ENCODE results near the gene ICAM2.
"Not testable (repeated sequence)": the region's sequence is repeated elsewhere in the genome, so short reads cannot be mapped to it uniquely, and the experiment has no call there.

ICAM2 gene

DNA sequence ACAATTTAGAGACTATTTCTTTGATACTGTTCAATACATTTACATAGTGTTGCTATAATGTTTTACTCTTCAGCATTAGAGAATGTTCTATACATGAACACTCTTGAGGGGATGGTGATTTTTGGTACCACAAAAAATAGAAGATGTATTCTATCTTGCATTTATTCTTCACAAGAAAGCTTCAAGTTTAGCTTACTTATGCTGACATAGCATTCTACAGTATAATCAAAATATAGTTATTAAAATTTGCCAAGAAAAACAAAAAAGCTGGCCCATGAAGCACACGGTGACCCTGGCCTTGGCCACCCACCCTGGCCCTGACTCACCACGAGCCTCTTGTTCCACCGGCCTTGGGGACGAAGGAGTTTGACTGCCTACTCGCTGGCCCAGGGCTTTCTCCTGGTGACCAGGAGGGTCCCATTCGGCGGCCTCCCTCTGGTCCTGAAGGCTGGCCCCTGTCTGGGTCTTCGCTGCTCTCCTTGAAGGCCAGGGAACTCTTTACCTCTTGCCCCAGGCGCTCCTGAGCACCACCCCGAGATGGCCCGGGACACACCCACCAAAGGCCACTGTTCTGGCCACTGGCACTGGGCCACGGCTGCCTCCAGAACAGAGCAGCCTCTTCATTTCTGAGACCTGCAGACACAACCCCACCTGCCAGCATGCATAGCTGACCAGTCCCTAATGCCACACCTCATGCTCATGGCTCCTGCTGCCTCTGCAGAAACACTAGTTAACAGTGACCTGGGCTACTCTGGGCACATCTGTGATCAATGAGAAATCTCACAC is 22.5 kb upstream of the ICAM2 start:
- DNase-seq, result no peak

DNA sequence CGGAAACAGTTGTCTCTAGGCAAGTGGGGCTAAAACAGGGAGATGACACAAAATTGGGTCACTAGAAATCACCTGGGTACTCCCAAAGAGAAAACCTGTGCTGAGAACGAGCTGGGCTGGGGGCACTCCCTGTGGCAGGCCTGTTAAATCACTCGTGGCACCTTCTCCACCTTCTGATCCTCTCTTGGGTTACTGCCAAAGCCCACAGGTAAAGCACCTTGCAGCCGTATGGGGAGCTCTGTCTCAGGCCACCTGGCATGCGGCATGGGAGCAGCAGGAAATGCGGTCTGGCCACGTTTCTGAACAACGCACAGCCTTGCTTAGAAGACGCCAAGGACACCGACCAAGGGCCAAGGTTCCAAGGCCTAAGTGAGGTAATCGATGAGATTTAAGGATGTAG is 21.5 kb upstream of the ICAM2 start:
- DNase-seq, result no peak

DNA sequence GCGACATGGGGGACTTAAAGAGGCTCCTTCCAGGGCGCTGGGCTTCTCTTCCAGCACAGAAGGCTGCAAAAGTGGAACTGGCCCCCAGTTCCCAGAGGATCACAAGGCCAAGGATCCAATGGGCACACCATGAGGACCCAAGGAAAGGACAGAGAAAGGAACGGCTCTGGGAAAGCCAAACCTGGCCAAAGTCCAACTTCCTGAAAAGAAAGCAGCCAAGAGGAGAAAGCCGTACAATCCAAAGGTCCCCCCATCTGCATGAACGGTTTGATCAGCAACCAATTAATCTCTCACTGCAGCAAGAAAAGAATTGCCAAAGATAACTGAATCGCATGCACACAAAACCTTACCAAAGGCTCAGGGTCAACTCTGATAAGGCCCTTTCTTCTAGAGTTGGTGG is 19.8 kb upstream of the ICAM2 start:
- DNase-seq, result no peak

DNA sequence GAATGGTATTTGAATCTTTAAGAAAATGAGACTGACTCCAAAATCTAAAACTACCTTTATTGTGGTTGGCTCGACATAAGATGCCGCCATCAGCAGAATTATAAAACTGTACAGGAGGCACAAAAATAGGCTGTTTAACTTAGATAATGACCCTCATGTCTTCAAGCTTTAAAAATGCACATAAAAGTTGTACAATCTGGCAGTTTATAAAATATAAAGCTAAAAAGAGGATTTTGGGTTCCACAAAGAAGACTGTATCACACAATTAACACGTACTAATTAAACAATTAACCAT is 18.6 kb upstream of the ICAM2 start:
- no peak for DNase-seq

DNA sequence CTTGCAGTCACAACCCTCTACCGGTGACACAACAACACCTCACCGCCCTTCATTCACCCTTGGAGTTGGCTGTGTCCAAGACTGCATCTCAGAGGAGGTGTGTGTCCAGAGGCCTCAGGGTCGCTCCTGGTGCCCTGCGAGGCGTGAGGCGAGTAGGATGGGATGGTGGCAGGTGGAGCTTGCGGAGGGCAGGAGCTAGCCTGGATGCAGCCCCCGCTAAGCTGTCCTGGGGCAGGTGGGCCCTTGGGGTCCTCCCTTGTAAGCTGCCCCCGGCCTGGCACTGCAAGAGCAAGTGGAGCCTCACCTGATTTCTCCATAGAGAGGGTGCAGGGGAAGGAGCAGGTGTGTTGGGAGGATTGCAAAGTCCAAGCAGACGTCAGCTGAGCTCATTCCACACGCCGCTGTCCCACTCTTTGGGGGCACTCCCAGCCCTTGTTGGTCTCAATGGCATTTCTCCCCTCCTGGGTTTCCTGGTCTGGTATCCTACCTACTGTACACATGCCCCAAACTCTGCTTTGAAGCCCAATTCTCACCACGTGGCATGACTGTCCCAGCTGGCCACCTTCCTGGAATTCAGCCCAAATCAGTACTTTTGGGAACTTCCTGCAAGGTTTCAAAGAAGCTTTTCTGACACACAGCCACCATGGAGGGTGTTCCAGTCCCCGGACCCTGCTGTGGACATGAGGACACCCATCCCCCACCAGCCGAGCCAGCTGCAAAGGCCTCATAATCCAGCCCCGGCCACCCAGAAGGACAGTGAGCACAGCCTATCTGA is 18.1 kb upstream of the ICAM2 start:
- no peak for DNase-seq

DNA sequence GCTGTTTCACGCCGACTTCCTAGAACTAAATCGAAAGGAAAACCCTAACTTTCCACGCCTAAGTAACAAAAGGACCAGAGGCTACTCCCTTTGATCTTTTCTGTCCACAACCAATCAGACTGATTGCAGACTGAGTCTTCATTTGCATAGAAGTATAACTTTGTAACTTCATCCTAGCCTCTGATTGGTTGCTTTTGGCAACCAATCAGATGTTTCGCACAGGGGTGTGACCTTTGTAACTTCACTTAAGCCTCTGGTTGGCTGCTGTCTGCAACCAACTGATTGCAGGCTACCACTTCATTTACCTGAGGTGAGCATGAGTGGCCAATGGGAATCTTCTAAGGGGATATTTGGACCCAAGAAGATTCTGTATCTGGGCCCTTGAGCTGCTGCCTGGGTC is 17.4 kb upstream of the ICAM2 start:
- no peak for DNase-seq

DNA sequence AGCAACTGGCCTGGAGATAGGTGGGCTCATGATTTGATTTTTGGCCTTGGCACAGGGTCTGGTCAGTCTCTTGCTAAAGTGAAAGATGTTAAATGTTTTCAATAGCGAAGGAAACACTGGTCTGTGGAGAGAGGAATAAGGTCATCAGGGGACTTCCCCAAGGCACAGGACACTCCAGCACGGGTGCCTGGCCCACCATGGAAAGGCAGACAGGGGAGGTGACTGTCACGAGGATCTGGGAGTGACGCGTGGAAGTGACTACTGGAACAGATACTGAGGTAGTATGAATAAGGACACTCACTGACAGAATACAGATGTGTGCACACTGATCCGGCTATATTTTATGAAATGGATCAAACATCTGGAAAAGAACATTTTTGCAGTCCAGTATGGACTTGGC is 16.7 kb upstream of the ICAM2 start:
- DNase-seq, result no peak

DNA sequence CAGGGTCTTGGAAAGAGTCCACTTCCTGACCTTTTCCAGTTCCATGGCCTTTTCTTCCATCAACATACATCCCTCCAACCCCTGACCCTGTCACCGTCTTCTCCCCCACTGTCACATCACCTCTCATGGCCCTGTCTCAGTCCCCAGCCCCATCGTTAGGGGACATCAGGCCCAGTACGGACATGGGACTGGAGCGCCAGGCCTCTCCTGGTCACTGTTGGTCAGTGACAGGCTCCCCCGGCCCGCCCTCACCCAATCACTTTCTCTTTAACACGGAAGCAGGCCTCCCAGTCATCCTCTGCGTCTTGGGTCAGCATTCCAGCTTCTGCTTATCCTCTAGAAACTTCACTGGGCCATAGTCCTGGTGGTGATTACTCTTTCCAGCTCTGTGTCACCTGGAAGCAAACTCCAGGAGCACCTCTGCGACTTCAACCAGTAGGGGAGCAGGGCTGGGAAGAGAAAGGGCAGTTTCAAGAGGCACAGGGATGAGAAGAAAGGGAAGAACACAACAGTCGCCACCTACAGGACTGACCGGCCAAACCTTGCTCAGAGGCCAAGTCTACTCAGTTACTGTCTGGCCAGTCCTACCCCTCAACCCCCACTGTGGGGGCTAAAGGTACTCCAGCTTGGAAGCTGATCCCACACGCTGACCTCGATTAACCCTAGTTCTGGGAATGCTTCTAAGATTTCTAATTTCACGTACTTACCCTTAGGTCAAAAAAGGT is 15.9 kb upstream of the ICAM2 start:
- DNase-seq, result no peak

DNA sequence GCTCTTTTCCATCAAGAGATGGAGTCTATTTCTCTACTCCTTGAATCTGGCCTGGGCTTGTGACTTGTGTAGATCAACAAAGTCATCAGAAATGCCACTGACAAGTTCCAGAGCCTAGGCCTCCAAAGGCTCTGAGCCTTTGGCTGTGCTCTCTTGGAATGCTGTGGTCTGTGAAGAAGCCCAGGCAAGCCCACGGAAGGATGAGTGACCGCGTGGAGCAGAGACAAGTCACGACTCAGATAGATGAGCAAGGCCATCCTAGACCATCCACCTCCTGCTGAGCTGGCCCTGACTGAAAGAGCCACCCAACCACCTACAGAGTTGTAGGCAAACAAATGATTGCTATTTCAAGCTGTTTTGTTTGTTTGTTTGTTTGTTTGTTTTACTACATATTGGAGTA is 11.6 kb upstream of the ICAM2 start:
- DNase-seq, result no peak

DNA sequence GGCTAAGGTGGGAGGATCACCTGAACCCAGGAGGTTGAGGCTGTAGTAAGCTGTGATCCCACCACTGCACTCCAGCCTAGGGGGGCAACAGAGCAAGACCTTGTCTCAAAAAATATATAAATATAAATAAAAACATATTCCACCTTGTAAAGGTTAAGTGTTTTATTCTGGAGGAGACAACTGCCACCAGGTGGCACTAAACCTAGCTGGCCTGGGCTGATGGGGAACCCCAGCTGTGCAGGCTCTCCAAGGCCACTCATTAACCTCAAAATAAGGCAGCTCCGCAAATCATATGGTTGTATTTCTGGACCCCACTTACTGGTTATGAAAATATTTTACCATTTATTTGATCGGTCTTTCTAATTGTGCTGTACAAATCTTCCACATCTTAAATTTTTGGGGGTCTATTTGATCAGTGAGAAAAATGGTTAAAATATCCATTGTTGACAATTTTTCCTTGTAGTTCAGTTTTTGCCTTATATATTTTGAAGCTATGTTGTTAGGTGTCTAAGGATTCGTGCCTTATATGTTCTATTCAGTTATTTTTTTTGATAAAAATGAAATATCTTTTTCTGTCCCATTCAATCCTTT is 8.5 kb upstream of the ICAM2 start:
- DNase-seq, result peak in 1 of 2 experiments; percentile 47

DNA sequence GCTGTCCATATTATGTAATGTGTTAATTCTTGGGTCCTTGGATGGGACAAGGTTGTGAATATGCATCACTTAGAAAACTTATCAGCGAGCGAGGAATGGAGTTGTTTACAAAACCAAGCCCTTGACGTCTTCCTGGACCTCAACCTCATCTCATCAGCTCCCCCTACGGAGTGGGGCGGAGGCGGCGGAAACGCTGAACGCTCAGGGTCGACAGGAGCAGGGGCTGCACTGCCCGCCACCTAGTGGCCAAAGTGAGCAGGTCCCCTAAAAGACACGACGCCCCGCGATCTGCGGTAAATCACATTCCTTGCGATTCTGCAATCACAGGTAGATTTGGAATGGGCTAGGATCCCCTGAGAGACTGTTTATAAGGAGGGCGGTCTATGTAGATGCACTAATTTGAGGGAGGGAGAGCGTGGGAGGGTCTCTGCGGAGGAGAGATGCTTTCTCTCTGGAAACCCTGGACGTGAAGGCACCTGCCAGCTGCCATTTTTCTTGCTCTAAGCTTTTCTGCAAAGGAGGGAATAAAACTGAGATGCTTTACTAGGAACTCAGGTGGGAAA is 5.4 kb upstream of the ICAM2 start:
- peak; percentile 26 to 30 for DNase-seq

DNA sequence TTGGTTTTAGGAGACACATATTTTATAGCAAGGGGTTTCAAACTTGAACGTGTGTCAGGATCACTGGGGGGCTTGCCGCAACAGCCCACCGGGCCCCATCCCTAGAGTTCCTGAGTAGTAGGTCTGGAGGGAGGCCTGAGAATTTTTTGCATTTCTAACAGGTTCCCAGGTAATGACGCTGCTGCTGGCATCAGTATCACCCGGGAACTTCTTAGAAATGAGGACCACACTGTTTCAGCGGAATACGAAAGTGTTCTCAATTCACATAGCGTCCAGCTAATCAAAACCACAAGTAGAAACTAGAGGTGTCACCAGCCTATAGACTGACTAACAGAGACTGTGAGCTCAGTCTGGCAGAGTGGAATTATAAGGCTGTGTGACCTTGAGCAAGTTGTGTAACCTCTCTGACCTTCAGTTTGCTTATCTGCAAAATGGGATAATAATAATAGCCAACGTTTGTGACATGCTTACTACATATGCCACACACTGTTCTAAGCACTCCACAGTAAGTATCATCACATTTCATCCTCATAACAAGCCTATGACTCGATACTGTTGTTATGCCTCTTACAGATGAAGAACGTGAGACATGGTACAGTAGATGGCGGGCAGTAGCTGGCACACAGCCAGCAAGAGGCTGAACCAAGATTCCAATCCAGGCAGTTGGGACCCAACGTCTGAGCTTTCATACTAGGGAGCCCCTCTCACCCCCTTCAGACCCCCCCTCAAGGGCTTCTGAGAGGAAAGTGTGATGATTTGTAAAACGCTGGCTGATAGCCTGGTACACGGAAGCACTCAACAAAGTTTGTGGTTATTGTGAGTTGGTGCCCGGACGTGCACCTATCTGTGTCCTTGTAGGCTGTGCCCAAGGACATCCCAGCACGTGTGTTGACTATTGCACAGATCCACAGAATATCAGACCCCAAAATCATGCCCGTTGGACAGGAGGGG is 4.6 kb upstream of the ICAM2 start:
- no peak for DNase-seq

DNA sequence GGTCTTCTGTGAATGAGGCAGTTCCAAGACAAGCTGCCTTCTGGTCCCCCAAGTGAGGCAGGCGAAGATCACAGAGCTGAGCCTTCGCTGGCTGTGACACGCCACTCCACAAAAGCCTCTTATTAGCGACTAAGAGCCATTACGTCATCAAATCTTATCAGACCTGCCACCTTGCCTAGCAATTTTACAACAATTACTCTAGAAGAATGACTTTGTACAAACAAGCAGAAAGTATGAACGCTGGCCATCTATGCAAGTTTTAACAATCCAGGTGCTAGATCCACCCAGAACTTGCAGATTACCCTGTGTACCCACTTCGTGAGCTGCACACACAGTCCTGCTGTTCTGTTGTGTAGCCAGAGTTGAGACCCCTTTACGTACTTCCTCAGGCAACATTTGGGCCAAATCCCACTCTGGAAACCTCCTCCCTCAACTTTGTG is 3.8 kb upstream of the ICAM2 start:
- DNase-seq, result no peak

DNA sequence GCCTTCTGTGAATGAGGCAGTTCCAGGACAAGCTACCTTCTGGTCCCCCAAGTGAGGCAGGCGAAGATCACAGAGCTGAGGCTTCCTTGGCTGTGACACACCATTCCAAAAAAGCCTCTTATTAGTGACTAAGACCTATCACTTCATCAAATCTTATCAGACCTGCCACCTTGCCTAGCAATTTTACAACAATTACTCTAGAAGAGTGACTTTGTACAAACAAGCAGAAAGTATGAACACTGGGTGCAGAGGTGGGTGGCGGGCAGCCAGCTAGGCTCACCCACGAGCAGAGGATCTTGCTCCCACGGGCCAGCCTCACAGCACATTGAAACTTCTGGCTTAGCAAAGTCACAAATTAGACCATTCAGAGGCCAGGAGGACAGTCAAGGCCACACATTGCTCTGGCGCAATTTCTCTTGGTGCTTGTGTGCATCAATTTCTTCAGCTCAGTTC is 2.2 kb upstream of the ICAM2 start:
- no peak for DNase-seq

DNA sequence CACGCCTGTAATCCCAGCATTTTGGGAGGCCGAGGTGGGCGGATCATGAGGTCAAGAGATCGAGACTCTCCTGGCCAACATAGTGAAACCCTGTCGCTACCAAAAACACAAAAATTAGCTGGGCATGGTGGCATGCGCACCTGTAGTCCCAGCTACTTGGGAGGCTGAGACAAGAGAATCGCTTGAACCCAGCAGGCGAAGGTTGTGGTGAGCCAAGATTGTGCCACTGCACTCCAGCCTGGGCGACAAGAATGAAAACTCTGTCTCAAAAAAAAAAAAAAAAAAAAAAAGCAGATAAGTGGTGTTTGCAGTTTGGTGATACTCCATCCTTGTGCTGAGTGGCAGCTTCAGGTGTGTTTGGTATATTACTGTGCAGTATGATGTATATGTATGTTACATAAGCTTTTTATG is 877 bp downstream of the ICAM2 start:
- not testable (repeated sequence) for DNase-seq

DNA sequence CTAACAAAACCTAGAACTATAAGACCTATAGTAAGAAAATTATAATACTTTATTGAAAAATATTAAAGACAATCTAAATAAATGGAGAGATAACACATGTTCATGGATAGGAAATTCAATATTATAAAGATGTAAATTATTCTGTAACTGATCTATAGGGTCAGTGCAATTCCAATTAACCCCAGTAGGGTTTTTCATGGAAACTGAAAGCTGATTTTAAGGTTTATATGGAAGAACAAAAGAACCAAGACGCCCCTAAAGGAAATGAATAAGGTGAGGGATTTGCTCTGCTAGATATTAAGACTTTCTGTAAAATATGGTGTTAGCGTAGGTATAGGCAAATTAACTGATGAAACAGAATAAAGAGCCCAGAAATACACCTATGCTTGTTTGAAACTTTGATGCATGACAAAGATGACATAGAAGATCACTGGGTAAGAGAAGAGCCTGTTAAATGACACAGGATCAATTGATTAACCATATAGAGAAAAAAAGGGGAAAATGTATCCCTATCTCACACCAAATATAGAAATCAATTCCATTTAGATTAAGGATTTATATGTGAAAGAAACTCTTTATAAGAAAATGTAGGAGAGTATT is 3.0 kb downstream of the ICAM2 start:
- no peak for DNase-seq

DNA sequence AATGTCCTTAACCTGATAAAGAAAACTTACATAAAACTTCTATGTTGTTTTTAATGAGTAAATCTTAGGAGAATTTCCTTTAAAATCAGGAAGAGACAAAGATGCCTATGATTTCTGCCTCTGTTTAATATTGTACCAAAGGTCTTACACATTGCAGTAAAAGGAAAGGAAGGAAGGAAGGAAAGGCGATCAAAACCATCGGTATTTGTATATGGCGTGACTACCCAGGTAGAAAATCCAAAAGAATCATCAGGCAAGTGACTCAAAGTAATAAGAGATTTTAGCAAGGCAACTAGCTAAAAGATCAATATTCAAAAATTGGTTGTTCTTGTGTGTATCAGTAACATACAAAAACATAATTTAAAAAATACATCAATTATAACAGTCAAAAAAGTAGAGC is 3.5 kb downstream of the ICAM2 start:
- DNase-seq, result no peak

DNA sequence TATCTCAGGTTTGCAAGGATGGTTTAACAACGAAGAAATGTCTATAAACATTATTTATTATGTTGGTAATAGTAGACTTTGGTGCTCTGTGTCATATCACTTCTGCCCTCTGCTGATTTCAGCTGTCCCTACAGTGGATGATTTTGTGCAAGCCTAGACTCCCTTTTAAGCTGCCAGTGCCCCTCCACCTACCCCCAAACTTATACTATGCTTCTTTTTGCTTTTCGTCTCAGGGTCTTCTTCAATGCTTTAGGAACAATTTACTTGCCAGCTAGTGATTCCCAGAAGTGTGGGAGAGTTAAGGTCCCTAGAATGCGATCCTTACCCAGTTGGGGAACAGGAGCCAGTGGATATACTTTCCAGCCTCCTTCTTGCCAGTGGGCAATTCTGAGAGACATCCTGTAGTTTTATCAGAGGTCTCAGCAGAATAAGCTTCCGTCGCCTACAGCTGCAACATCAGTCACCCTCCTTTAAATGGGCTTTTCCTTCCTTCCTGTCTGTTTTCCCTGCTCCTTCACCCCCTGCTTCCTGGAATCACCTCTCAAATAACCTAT is 4.1 kb downstream of the ICAM2 start:
- DNase-seq, result no peak

DNA sequence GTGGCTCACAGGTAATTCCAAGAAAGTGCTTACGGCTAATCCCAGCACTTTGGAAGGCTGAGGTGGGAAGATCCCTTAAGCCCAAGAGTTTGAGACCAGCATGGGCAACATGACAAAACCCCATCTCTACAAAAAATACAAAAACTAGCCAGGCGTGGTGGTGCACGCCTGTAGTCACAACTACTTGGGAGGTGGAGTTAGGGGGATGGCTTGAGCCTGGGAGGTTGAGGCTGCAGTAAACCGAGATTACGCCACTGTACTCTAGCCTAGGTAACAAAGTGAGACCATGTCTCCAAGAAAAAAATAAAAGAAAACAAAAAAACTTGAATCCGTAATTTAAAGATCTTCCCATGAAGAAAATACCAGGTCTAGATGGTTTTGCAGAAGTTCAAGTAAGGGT is 5.0 kb downstream of the ICAM2 start:
- no peak for DNase-seq

DNA sequence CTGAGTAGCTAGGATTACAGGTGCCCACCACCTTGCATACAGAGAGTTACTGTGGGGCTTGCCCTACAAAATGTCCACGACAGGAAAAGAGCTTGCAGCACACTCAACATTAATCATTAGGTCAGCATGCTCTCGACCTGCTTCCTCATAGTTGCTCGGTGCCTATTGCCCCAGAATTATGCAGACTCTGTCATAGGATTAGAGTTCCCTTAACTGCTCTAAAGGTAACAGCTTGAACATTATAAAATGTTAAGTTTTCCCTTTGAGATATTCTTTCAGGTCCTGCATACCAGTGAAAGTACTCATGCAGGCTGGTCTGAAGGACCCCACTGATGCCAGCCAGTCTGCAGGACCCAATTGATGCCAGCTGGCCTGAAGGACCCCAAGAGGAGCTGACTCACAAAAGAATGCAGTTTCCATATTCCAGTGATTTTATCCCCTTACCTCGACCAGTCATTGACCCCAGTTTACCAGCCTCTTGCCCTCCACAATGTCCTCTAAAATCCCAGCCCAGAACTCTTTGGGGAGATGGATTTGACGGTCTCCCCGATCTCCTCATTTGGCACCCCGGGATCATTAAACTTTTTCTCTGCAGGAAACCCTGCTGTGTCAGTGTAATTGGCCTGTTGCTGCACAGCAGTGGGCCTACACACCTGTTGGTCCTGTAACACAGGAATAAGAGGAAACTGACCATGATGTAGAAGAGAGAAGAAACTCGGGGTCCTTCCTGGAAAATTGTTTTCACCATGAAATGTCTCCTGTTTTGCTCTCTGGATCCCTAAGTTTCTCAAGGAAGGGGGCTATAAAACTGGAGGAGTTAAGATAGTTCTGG is 10.6 kb downstream of the ICAM2 start:
- DNase-seq, result no peak

Data from SW 1271 (cell line).